Calu3 (cell line): ENCODE data around the gene PCDHGB4. TPM values are rescaled to one million over a fixed set of nuclear protein-coding genes. Genes with fewer than 3 reads are reported as not detected.
"Not testable (repeated sequence)": the region's sequence is repeated elsewhere in the genome, so short reads cannot be mapped to it uniquely, and the experiment has no call there.

ENCODE experiments used
- BruUV-seq: library from RNA; stranded (reverse); fragments of 400-500 nt; replicated peaks from 2 replicates; lab custom pipeline; 2021; lab: Mats Ljungman, UMichigan
- CTCF ChIA-PET: fragments of 300-600 bp; sonication (Branson Sonifier 250); formaldehyde crosslinking; loops from one replicate; lab custom pipeline; 2022; ENCODE audit warnings: antibody characterized with exemption; lab: Charles Lee
- DNase-seq: peaks from one replicate; pipeline ENCODE4 v3.0.0; 2022
- H3K27ac Mint-ChIP-seq: one replicate; pipeline ENCODE4 v1.8.0; 2022; ENCODE audit warnings: mixed read lengths; ENCODE audit not compliant: unreplicated experiment
- H3K27me3 Mint-ChIP-seq: one replicate; pipeline ENCODE4 v1.8.0; 2022; ENCODE audit warnings: mixed read lengths; ENCODE audit not compliant: unreplicated experiment
- H3K36me3 Mint-ChIP-seq: one replicate; pipeline ENCODE4 v1.8.0; 2022; ENCODE audit warnings: mild to moderate bottlenecking, moderate library complexity, mixed read lengths; ENCODE audit not compliant: insufficient read depth, unreplicated experiment
- H3K4me1 Mint-ChIP-seq: one replicate; pipeline ENCODE4 v1.8.0; 2022; ENCODE audit warnings: mild to moderate bottlenecking, low read depth, mixed read lengths; ENCODE audit not compliant: unreplicated experiment
- H3K4me3 Mint-ChIP-seq: one replicate; pipeline ENCODE4 v1.8.0; 2022; ENCODE audit warnings: mild to moderate bottlenecking, low read depth, moderate library complexity, mixed read lengths; ENCODE audit not compliant: unreplicated experiment
- H3K9me3 Mint-ChIP-seq: one replicate; pipeline ENCODE4 v1.8.0; 2022; ENCODE audit warnings: low read depth, mixed read lengths; ENCODE audit not compliant: unreplicated experiment
- CTCF ChIP-seq: fragments of 200-600 bp; IDR thresholded peaks from one replicate; pipeline ENCODE4 v1.8.0; 2022; ENCODE audit warnings: antibody characterized with exemption; ENCODE audit not compliant: unreplicated experiment
- intact Hi-C: fragments of 100-400 bp; cut with micrococcal nuclease; formaldehyde crosslinking; loops from one replicate; pipeline ENCODE4 v1.10.0; 2022; ENCODE audit not compliant: unreplicated experiment
- total RNA-seq: library from RNA; stranded (reverse); gene quantifications from 2 replicates; pipeline ENCODE4 v1.2.3, GENCODE V29; 2022

The PCDHGB4 gene
- total RNA-seq, 1 experiment from 2014 or later: 8.2 TPM

- H3K27ac Mint-ChIP-seq, H3K27me3 Mint-ChIP-seq, BruUV-seq, intact Hi-C loops, H3K4me1 Mint-ChIP-seq: not testable (repeated sequence)
- Mint-ChIP-seq H3K9me3 (peaks cover 11% of the 10 kb centered on the region), H3K36me3 (peaks cover 15% of the 10 kb centered on the region), H3K4me3 (peak within 1 kb of the TSS; percentile 58)
- peak; percentile 67 for TF ChIP-seq CTCF
- DNase-seq: peak; percentile 70
- CTCF ChIA-PET: interaction anchor here (1.0 to 2.3 kb wide), 6 partner anchors 20 to 174 kb away, joined by 3 to 9 read pairs (median 6); partner anchors contain the start of genes PCDHB14 and PCDHGB7
Measured at GRCh38 chr5:141397756-141398551, 10.5 kb downstream of the PCDHGB4 start, which contains the start of gene PCDHGB5. TSS of gene PCDHGB5 (plus strand) at chr5:141397947. CDS start at chr5:141398128, 181 bp downstream.

GRCh38 chr5:141398608-141399007 is 11.1 kb downstream of the PCDHGB4 start:
- H3K4me3 Mint-ChIP-seq: no peak overlapping the region
- CTCF ChIA-PET: no interaction called here
- DNase-seq: no peak
- TSS peak; percentile 17 for BruUV-seq
- H3K9me3 Mint-ChIP-seq: peaks cover 11% of the 10 kb centered on the region
- H3K4me1 Mint-ChIP-seq: no peaks in the 10 kb centered on the region
- H3K27ac Mint-ChIP-seq: no peak overlapping the region
- no peaks in the 10 kb centered on the region for H3K27me3 Mint-ChIP-seq
- peaks cover 20% of the 10 kb centered on the region for H3K36me3 Mint-ChIP-seq
- intact Hi-C loops: no loop called here
- no peak for TF ChIP-seq CTCF

GRCh38 chr5:141399555-141400258 is 12.2 kb downstream of the PCDHGB4 start:
- H3K4me3 Mint-ChIP-seq: no peak overlapping the region
- intact Hi-C loops: loop anchor here (5.0 kb wide), 1 partner anchor 78 kb away; the partner anchor contains the start of gene PCDHGC3
- no TSS peak for BruUV-seq
- H3K9me3 Mint-ChIP-seq: peaks cover 9% of the 10 kb centered on the region
- peaks cover under 1% of the 10 kb centered on the region for H3K4me1 Mint-ChIP-seq
- no peak overlapping the region for H3K27ac Mint-ChIP-seq
- CTCF ChIA-PET: no interaction called here
- no peak for DNase-seq
- H3K27me3 Mint-ChIP-seq: no peaks in the 10 kb centered on the region
- TF ChIP-seq CTCF: no peak
- H3K36me3 Mint-ChIP-seq: peaks cover 24% of the 10 kb centered on the region

- Mint-ChIP-seq H3K36me3 (peaks cover 31% of the 10 kb centered on the region), H3K9me3 (peaks cover 11% of the 10 kb centered on the region), H3K27me3 (no peaks in the 10 kb centered on the region), H3K27ac (peak within 1 kb of the TSS; percentile 68), H3K4me1 (peaks cover 17% of the 10 kb centered on the region), H3K4me3 (peak within 1 kb of the TSS; percentile 95)
- peak; percentile 83 for TF ChIP-seq CTCF
- TSS peak; percentile 40 for BruUV-seq
- peak; percentile 73 for DNase-seq
- CTCF ChIA-PET: interaction anchor here (0.9 to 1.9 kb wide), 11 partner anchors 15 to 617 kb away, joined by 3 to 22 read pairs (median 5); partner anchors contain the start of genes PCDHA1, PCDHB14, PCDHGB7 and PCDHGC3
- intact Hi-C loops: loop anchor here (1.0 to 5.0 kb wide), 5 partner anchors 75 to 180 kb away; partner anchors contain the start of genes PCDHB14 and PCDHGC3
Measured at GRCh38 chr5:141402553-141403243, 15.2 kb downstream of the PCDHGB4 start, which contains the start of gene PCDHGA9. TSS of gene PCDHGA9 (plus strand) at chr5:141402778. CDS start at chr5:141402953, 175 bp downstream.
